Measurements from ENCODE around the gene CYTH3.
"Not testable (repeated sequence)": the region's sequence is repeated elsewhere in the genome, so short reads cannot be mapped to it uniquely, and the experiment has no call there.

Gene CYTH3, protein sequence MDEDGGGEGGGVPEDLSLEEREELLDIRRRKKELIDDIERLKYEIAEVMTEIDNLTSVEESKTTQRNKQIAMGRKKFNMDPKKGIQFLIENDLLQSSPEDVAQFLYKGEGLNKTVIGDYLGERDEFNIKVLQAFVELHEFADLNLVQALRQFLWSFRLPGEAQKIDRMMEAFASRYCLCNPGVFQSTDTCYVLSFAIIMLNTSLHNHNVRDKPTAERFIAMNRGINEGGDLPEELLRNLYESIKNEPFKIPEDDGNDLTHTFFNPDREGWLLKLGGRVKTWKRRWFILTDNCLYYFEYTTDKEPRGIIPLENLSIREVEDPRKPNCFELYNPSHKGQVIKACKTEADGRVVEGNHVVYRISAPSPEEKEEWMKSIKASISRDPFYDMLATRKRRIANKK

DNA sequence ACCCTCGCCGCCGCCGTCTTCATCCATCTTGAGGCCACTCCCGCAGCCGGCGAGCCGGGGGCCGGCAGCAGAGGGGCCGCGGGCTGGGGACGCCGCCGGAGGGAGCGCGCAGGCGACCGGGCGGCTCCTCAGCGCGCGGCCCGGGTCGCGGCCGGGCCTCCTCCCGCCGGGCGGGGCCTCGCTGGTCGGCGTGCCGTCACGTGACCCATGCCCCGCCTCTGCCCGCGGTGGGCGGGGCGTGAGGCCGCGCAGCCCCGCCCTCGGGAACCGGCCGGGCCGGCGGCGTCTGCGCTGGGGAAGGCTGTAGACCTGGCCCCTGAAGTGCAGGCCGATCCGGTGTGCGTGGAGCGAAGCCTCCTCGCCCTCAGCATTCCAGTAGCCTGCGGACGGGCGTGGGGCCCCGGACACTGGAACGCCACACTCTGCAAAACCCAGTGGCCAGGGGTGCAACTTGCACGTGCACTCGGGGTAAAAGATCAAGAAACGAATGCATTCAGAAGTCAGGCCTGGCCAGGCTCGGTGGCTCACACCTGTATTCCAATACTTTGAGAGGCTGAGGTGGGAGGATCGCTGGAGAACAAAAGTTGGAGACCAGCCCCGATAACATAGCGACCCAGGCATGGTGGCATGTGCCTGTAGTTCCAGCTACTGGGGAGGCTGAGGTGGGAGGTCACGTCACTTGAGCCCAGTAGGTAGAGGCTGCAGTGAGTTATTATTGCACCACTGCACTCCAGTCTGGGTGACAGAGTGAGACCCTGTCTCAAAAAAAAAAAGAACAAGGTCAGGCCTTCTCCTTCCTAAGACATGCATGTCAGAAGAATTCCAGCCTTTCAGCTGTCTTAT lies at the start of gene CYTH3:
CYTH3 (minus strand) TSS at position 144 of the 843 bp plus-strand sequence; CDS start at position 27, 117 bp downstream.
- peak; percentile 91 for DNase-seq

DNA sequence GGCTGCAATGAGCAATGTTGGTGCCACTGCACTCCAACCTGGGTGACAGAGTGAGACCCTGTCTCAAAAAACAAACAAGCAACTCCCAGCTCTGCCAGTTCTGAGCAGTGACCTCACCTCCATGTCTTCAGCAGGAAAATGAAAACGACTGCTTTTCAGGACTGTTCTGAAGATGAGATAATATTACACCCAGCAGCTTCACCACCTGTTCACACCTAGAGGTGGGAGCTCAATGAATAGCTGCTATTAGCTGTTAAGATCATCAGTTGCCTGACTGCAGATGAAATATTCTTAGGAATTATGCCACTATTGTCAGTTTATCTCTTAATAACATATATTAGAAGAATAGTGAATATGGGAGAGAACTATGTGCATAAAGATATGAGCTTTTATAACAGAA lies 48.4 kb upstream of the CYTH3 start:
- DNase-seq: no peak

GRCh38 chr7:6317797-6318438 lies 45.5 kb upstream of the CYTH3 start:
- DNase-seq: peak; percentile 55

DNA sequence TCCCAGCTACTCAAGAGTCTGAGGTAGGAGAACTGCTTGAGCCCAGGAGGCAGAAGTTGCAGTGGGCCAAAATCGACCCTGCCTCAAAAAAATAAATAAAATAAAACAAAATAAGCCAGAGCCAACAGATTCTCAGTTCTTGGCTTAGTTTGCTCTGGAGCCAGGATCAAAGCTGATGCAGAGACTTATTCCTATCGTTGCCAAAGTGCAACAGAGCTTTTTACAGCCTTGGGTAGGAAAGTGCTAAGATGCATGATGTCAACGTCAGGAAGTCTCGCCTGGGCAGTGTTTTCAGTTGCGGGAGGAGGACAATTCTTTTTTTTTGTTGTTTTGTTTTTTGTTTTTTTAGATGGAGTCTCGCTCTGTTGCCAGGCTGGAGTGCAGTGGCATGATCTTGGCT lies 43.8 kb upstream of the CYTH3 start:
- DNase-seq: no peak

GRCh38 chr7:6315746-6316145 lies 43.3 kb upstream of the CYTH3 start:
- DNase-seq: no peak

DNA sequence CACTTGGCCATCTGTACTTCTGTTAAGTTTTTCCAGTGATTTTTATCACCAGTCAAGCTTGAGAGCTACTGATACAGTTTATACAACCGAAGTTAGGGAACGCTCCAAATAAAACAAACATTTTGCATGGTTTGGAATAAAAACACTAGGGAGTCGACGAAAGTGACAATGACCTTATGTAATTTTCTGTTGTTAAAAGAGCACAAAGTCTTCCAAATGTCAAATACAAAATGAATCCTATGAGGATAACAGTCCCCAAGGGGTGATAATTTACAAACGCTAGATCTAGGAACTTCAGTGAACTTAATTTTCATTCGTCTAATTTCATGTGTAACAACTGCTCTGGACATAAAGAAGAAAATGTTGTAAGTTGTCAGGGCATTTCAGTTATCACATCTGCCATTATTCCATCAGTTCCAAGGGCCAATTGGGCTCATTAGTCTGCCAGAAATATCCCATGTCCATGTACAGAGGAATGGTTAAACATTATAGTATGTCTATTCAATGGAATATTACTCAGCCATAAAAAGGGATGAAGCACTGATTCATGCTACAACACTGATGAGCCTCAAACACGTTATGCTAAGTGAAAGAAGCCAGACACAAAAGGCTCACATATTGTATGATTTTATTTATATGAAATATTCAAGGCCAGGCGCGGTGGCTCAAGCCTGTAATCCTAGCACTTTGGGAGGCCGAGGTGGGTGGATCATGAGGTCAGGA lies 38.0 kb upstream of the CYTH3 start:
- no peak for DNase-seq

DNA sequence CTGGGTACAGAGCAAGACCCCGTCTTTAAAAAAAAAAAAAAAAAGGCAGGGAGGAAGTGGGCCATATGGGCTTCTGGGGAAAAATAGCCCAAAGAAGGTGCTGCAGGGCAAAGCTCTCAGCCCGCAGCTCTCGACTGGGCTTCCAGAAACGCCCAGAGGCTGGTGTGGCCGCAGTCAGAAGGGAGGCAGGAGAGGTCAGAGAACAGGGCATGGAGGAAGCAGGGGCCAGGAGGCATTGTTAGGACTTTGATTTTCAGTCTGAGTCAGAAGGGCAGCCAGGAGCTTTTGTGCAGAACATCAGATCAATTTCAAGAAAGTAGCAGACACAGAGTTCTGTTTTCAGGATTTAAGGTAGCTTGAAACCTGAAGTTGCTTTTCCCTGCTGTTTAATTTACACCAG lies 35.3 kb upstream of the CYTH3 start:
- DNase-seq: no peak

DNA sequence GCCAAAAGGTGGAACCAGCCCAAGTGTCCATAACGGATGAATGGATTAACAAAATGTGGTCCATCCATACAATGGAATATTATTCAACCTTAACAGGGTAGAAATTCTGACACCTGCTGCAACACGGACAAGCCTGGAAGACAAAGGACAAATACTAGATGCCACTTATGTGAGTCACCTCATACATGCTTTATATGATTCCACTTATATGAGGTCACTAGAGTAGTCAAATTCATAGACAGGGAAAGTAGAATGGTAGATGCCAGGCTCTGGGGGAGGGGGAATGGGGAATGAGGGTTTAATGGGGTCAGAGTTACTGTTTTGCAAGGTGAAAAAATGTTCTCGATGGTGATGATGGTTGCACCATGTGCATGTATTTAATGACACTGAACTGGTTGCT lies 34.0 kb upstream of the CYTH3 start:
- DNase-seq: no peak

GRCh38 chr7:6305330-6305729 lies 32.9 kb upstream of the CYTH3 start:
- no peak for DNase-seq

DNA sequence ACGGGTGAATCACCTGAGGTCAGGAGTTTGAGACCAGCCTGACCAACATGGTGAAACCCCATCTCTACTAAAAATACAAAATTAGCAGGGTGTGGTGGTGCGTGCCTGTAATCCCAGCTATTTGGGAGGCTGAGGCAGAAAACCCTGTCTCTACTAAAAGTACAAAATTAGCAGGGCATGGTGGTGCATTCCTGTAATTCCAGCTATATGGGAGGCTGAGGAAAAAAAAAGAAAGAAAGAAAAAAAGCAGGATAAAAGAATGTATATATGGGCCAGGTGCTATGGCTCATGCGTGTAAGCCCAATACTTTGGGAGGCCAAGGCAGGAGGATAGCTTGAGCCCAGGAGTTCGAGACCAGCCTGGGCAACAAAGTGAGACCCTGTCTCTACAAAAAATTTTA lies 29.0 kb upstream of the CYTH3 start:
- not testable (repeated sequence) for DNase-seq

- DNase-seq: no peak
Observed at GRCh38 chr7:6299774-6300173, 27.4 kb upstream of the CYTH3 start.

DNA sequence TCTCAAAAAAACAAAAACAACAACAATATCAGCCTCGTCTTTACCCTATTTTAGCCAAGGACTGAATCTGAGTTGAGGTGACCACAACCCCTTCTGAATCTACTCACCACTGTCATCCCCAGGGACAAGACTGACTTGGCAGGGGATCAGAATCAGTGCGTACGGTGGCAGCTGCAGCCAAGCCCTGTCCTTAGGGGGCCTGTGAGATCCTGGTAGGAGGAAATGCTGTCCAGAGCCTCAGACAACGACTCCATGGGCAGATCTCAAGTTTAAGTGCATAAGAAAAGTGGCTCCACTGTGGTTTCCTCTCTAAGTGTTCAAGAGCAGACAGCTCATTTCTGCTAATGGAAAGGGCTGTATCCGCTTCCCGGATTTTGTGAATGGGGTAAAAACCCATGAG lies 22.4 kb upstream of the CYTH3 start:
- DNase-seq: no peak

GRCh38 chr7:6293202-6293601 lies 20.8 kb upstream of the CYTH3 start:
- DNase-seq: no peak

DNA sequence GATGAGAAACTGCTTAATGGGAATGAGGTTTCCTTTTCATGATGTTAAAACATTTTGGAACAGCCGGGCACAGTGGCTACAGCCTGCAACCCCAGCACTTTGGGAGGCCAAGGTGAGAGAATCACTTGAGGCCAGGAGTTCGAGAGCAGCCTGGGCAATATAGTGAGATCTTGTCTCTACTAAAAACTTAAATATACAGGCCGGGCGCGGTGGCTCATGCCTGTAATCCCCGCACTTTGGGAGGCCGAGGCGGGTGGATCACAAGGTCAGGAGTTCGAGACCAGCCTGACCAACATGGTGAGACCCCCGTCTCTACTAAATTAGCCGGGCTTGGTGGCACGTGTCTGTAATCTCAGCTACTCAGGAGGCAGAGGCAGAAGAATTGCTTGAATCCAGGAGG lies 19.5 kb upstream of the CYTH3 start:
- DNase-seq: not testable (repeated sequence)

DNA sequence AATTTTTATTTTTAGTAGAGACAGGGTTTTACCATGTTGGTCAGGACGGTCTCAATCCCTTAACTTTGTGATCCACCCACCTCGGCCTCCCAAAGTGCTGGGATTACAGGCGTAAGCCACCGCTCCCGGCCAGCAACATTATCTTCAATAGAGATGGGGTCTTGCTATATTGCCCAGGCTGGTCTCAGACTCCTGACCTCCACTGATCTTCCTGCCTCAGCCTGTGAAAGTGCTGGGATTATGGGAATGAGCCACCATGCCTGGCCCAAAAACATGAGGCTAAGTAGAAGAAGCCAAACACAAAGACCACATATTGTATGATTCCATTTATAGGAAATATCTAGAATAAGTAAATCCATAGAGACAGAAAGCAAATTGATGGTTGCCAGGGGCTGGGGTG lies 19.1 kb upstream of the CYTH3 start:
- DNase-seq: no peak

DNA sequence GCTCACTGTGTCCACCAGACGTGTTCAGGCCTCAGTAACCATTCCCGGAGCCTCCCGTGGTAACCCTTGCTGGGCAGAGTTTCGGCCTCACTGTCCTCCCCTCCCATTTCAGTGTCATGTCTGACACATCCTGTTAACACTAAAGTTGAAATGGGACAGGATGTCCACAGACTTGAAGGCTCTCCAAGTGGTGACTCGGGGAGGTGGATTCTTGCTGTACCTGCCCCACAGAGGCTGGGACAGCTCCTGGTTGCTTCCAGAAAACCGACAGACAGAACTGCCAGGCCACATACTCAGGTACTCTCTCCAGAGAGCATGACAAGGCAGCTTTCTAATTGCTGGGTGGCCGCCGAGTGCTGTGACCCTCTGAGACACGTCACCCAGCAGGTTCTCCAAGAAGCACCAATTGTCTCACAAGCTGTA lies 17.9 kb upstream of the CYTH3 start:
- no peak for DNase-seq

GRCh38 chr7:6288270-6288860 lies 15.9 kb upstream of the CYTH3 start:
- DNase-seq: no peak

GRCh38 chr7:6286486-6286885 lies 14.1 kb upstream of the CYTH3 start:
- no peak for DNase-seq

DNA sequence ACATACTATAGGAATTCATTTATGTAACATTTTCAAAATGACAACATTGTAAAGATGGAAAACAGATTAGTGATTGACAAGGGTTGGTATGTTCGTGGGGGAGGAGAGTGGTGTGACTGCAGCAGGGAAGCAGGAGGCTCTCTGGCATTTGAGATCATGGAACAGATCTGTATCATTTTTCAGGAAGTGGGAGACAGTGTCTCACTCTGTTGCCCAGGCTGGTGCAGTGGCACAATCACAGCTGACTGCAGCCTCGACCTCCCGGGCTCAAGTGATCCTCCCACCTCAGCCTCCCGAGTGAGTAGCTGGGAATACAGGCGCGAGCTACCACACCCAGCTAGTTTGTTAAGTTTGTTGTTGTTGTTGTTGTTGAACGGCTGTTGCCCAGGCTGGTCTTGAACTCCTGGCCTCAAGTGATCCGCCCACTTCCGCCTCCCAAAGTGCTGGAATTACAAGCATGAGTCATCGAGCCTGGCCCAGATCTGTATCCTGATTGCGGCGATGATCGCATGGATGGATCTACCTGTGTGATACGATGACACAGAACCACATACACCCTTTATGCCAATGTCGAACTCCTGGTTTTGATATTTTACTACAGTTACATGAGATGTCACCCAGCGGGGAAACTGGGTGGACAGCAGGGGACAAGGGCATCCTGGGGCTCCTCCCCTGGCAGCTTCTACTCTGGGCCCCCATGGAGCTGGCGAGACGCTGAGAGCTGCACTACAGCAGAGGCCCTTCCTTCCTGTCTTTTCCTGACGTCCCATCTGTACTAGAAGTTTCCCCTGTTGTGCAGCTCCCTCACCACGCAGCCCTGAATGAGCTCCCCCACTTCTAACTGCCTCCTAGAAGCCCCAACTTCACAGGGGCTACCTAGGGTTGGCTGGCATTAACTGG lies 12.3 kb upstream of the CYTH3 start:
- DNase-seq: no peak

DNA sequence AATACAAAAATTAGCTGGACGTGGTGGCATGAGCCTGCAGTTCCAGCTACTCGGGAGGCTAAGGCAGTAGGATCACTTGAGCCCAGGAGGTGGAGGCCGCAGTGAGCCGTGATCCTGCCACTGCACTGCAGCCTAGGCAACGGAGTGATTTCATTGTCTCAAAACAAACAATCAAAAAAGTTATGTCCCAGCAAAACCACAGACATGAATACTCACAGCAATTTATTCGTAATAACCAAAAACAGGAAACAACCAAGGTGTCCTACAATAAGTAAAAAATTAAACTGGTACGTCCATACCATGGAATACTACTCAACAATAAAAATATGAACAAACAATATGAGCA lies 11.6 kb upstream of the CYTH3 start:
- no peak for DNase-seq

DNA sequence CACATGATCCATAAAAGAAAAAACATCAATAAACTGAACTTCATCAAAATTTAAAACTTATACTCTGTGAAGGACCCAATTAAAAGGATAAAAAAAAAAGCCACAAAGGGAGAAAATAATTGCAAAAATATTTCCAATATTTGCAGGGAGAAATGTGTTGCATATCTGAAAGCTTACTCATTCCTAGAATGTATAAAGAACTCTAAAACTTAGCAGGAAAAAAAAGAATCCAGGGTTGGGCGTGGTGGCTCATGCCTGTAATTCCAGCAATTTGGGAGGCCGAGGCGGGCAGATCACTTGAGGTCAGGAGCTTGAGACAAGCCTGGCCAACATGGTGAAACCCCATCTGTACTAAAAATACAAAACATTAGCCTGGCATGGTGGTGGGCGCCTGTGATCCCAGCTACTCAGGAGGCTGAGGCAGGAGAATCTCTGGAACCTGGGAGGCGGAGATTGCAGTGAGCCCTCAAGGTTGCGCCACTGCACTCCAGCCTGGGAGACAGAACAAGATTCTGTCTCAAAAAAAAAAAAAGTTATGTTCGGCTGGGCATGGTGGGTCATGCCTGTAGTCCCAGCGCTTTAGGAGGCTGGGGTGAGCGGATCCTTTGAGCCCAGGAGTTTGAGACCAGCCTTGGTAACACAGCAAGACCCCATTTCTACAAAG lies 11.1 kb upstream of the CYTH3 start:
- not testable (repeated sequence) for DNase-seq
